MM.1S (cell line): ENCODE measurements around the gene BICDL2.

Experiments
- EZH2 ChIP-seq: fragments of 300-600 bp; sonication (generic); optimal IDR thresholded peaks from 2 replicates; pipeline ENCODE3; 2017; ENCODE audit warnings: low read depth, mild to moderate bottlenecking, antibody characterized with exemption, low read length, mixed read lengths
- EZH2phosphoT487 ChIP-seq: fragments of 300-600 bp; sonication (generic); IDR thresholded peaks from 2 replicates; pipeline ENCODE4 v1.6.1; 2018; ENCODE audit warnings: antibody characterized with exemption, low read length
- TF ChIP-seq, protein P1 (sequence below): fragments of 300-600 bp; sonication (generic); IDR thresholded peaks from 2 replicates; pipeline ENCODE4 v1.5.1; 2016; ENCODE audit warnings: antibody characterized with exemption, low read length, mixed read lengths

DNA sequence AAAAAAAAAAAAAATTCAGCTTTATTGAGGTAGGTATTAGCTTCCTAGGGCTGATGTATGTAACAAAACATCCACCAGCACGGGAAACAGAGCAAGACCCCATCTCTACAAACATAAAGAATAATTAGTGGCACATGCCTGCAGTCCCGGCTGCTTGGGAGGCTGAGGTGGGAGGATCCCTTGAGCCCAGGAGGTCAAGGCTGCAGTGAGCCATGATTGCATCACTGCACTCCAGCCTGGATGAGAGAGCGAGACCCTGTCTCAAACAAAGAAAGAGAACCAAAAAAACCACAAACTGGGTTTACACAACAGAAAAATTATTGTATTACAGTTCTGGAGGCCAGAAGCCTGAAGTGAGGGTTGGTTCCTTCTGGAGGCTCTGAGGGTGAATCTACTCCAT lies 5.6 kb upstream of the BICDL2 start:
- TF ChIP-seq, protein P1, sequence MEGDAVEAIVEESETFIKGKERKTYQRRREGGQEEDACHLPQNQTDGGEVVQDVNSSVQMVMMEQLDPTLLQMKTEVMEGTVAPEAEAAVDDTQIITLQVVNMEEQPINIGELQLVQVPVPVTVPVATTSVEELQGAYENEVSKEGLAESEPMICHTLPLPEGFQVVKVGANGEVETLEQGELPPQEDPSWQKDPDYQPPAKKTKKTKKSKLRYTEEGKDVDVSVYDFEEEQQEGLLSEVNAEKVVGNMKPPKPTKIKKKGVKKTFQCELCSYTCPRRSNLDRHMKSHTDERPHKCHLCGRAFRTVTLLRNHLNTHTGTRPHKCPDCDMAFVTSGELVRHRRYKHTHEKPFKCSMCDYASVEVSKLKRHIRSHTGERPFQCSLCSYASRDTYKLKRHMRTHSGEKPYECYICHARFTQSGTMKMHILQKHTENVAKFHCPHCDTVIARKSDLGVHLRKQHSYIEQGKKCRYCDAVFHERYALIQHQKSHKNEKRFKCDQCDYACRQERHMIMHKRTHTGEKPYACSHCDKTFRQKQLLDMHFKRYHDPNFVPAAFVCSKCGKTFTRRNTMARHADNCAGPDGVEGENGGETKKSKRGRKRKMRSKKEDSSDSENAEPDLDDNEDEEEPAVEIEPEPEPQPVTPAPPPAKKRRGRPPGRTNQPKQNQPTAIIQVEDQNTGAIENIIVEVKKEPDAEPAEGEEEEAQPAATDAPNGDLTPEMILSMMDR = no peak
- TF ChIP-seq EZH2 (no peak), EZH2phosphoT487 (no peak)
